GM12873 (cell line): ENCODE data around the gene ZNF831.

Source experiments
- CTCF ChIP-seq: IDR thresholded peaks from 2 replicates; pipeline ENCODE4 v1.5.1; 2012; ENCODE audit warnings: low read depth, mild to moderate bottlenecking, moderate library complexity, low read length, control low read depth; ENCODE audit not compliant: insufficient read depth; ENCODE audit errors: missing control alignments

Gene ZNF831

GRCh38 chr20:59231124-59231804 lies 67.6 kb downstream of the ZNF831 start:
- TF ChIP-seq CTCF: no peak

- TF ChIP-seq CTCF: no peak
These were observed 69.0 kb downstream of the ZNF831 start for GRCh38 chr20:59232618-59233017.

GRCh38 chr20:59235226-59235625 lies 71.6 kb downstream of the ZNF831 start:
- TF ChIP-seq CTCF: no peak

- no peak for TF ChIP-seq CTCF
These were observed 76.4 kb downstream of the ZNF831 start for GRCh38 chr20:59240006-59240405.

- no peak for TF ChIP-seq CTCF
These were observed 79.3 kb downstream of the ZNF831 start for GRCh38 chr20:59242714-59243626.

- no peak for TF ChIP-seq CTCF
These were observed 83.2 kb downstream of the ZNF831 start for GRCh38 chr20:59246691-59247400.
